ENCODE results near the gene LYL1. TPM values are rescaled to one million over a fixed set of nuclear protein-coding genes. Genes with fewer than 3 reads are reported as not detected.

LYL1 gene
- total and polyA plus RNA-seq, 2 donors (not counting 3 experiments of a cell fraction or from before 2014, with no cell fraction given) = 74.4 to 87.3 TPM

DNA sequence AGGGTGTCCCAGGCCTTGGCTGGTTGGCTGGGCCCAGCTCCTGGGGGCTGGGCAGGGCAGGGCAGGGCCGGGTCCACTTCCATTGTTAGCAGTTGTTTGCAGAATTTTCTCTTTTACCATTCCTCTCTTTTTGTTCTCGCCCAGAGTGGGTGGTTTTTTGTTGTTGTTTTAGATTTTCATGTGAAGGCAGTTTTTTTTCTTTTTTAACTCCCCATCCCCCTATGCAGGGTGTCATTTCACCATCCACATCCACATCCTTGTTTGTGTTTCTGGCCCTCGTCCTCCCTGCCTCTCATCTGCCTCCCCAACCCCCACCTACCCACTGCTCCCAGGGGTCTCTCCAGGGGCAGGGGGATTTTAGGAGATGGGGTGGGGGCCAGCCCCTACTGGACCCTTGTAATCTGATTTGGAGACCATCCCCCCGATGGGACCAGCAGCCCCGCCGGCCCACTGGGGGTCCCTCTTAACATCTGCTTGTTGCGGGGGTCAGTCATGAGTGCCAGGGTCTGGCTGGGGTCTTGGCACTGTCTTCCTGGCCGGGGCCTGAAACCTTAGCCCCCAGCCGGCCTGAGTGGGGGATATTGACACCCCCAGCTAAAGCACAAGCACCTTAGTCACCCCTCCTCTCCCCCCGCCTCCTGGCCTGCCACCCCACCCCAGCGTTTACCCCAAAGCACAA, 37.1 kb upstream of the LYL1 start:
- BruUV-seq (replicated peaks) = no TSS peak
- ChIA-PET POLR2A (no interaction called here), CTCF (no interaction called here)

More for the DNA sequence above, 37.1 kb upstream of the LYL1 start:
- no peak overlapping the region for H3K27ac ChIP-seq (ENCODE audit: insufficient read depth, low read depth, low read length)
- no peaks in the 10 kb centered on the region for H3K27me3 ChIP-seq (ENCODE audit: control insufficient read depth in 2 of 2, insufficient read depth in 2 of 2, low read length in 2 of 2)
- DNase-seq (ENCODE audit: low read depth, low spot score) = no peak
- TF ChIP-seq POLR2A (IDR thresholded peaks at IDR 0.05; ENCODE audit: low read depth, low read length) (no peak), MYC (IDR thresholded peaks at IDR 0.05; ENCODE audit: low read depth, low read length) (no peak), JUN (IDR thresholded peaks at IDR 0.05; ENCODE audit: borderline replicate concordance, insufficient read depth, insufficient read length, low read depth) (no peak), POLR2AphosphoS5 (IDR thresholded peaks at IDR 0.05; ENCODE audit: insufficient read depth, low read depth, low read length) (no peak), GATA2 (IDR thresholded peaks at IDR 0.05; ENCODE audit: insufficient read depth, insufficient read length, low read depth, low read length) (no peak), FOS (IDR thresholded peaks at IDR 0.05; ENCODE audit: borderline replicate concordance, insufficient read depth, low read length) (no peak), EZH2 (IDR thresholded peaks at IDR 0.05; ENCODE audit: borderline replicate concordance, low read depth, low read length, severe bottlenecking) (no peak)
- TF ChIP-seq, protein P1, sequence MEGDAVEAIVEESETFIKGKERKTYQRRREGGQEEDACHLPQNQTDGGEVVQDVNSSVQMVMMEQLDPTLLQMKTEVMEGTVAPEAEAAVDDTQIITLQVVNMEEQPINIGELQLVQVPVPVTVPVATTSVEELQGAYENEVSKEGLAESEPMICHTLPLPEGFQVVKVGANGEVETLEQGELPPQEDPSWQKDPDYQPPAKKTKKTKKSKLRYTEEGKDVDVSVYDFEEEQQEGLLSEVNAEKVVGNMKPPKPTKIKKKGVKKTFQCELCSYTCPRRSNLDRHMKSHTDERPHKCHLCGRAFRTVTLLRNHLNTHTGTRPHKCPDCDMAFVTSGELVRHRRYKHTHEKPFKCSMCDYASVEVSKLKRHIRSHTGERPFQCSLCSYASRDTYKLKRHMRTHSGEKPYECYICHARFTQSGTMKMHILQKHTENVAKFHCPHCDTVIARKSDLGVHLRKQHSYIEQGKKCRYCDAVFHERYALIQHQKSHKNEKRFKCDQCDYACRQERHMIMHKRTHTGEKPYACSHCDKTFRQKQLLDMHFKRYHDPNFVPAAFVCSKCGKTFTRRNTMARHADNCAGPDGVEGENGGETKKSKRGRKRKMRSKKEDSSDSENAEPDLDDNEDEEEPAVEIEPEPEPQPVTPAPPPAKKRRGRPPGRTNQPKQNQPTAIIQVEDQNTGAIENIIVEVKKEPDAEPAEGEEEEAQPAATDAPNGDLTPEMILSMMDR (IDR thresholded peaks at IDR 0.05; ENCODE audit: extremely low read depth in 1 of 2, insufficient read depth in 1 of 2, low read depth in 1 of 2, low read length in 2 of 2) = no peak
- TF ChIP-seq, protein P2, sequence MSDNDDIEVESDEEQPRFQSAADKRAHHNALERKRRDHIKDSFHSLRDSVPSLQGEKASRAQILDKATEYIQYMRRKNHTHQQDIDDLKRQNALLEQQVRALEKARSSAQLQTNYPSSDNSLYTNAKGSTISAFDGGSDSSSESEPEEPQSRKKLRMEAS (IDR thresholded peaks at IDR 0.05; ENCODE audit: insufficient read depth, insufficient read length) = no peak
- H3K4me2 ChIP-seq (ENCODE audit: insufficient read depth, low read length) = no peak overlapping the region
- intact Hi-C loops (cut with micrococcal nuclease) (no loop called here), dilution Hi-C loops (cut with MboI; ENCODE audit: extremely low pct_ligation_motif_present, low sequenced_read_pairs) (no loop called here)
- H3K9me3 ChIP-seq (replicated peaks; ENCODE audit: control insufficient read depth, insufficient read depth, low read length) = no peaks in the 10 kb centered on the region
- H2AFZ ChIP-seq (ENCODE audit: low read depth, low read length) = no peak overlapping the region
- no peaks in the 10 kb centered on the region for H4K20me1 ChIP-seq (replicated peaks; ENCODE audit: control insufficient read depth, extremely low read depth, insufficient read depth, low read length)
- no peak for FAIRE-seq
- H3K4me1 ChIP-seq (ENCODE audit: control insufficient read depth, extremely low read depth, insufficient read depth, low read length) = no peaks in the 10 kb centered on the region
- no peaks in the 10 kb centered on the region for H3K9me1 ChIP-seq (replicated peaks; ENCODE audit: control insufficient read depth, extremely low read depth, insufficient read depth, low read length)
- H3K79me2 ChIP-seq (ENCODE audit: control insufficient read depth, insufficient read depth, low read length) = peaks cover under 1% of the 10 kb centered on the region
- H3K36me3 ChIP-seq (ENCODE audit: control insufficient read depth in 2 of 2, extremely low read depth in 1 of 2, insufficient read depth in 2 of 2, low read length in 2 of 2) = peaks cover 16 to 41% of the 10 kb centered on the region in 2 experiments
- no peak overlapping the region for H3K4me3 ChIP-seq (replicated peaks in 1 of 3; ENCODE audit: insufficient read depth in 1 of 3, low read depth in 1 of 3, low read length in 3 of 3)
- H3K9ac ChIP-seq (replicated peaks; ENCODE audit: extremely low read depth, insufficient read depth, low read length) = no peak overlapping the region

Data from endothelial cell of umbilical vein (primary cell).